ENCODE measurements around the gene JSRP1. TPM values are rescaled to one million over a fixed set of nuclear protein-coding genes. Genes with fewer than 3 reads are reported as not detected.
A peak's percentile ranks its signal among the peaks of the same experiment; 100 is the strongest.

JSRP1 gene
- total RNA-seq, 4 donors from 2014 or later = not detected

- Histone ChIP-seq H3K36me3 (peaks cover 2 to 96% (median 18%) of the 10 kb centered on the region in 3 donors), H3K27me3 (no peaks in the 10 kb centered on the region), H3K4me3 (no peak overlapping the region), H3K9me3 (no peaks in the 10 kb centered on the region), H3K4me1 (peaks cover 0 to 15% (median 8%) of the 10 kb centered on the region in 4 donors), H3K27ac (no peak overlapping the region)
- TF ChIP-seq POLR2A (IDR thresholded peaks at IDR 0.05) = no peak
- no peak for TF ChIP-seq EP300 (IDR thresholded peaks at IDR 0.05)
- TF ChIP-seq CTCF (IDR thresholded peaks at IDR 0.05) = no peak
- WGBS, 2 donors = 92 to 93% methylated on average over 29 to 33 of the region's 33 CpGs
- no peak for DNase-seq (ENCODE audit: low spot score in 2 of 2)
Observed at GRCh38 chr19:2210987-2211740, 45.1 kb downstream of the JSRP1 start.

GRCh38 chr19:2210206-2210605 lies 46.0 kb downstream of the JSRP1 start:
- Histone ChIP-seq H3K27ac (no peak overlapping the region), H3K9me3 (no peaks in the 10 kb centered on the region), H3K4me1 (peaks cover 0 to 15% (median 8%) of the 10 kb centered on the region in 4 donors), H3K4me3 (no peak overlapping the region), H3K27me3 (no peaks in the 10 kb centered on the region), H3K36me3 (peaks cover 0 to 86% (median 18%) of the 10 kb centered on the region in 3 donors)
- DNase-seq (ENCODE audit: low spot score in 2 of 2) = no peak
- TF ChIP-seq CTCF (IDR thresholded peaks at IDR 0.05) (no peak), POLR2A (IDR thresholded peaks at IDR 0.05) (no peak), EP300 (IDR thresholded peaks at IDR 0.05) (no peak)
- 93 to 94% methylated on average over 18 to 21 of the region's 21 CpGs for WGBS, 2 donors

GRCh38 chr19:2209408-2209807 lies 46.8 kb downstream of the JSRP1 start:
- no peak for DNase-seq (ENCODE audit: low spot score in 2 of 2)
- Histone ChIP-seq H3K9me3 (no peaks in the 10 kb centered on the region), H3K27me3 (no peaks in the 10 kb centered on the region), H3K27ac (no peak overlapping the region), H3K4me1 (peaks cover 0 to 15% (median 8%) of the 10 kb centered on the region in 4 donors), H3K36me3 (peaks cover 0 to 86% (median 18%) of the 10 kb centered on the region in 3 donors), H3K4me3 (no peak overlapping the region)
- TF ChIP-seq EP300 (IDR thresholded peaks at IDR 0.05) (no peak), CTCF (IDR thresholded peaks at IDR 0.05) (no peak), POLR2A (IDR thresholded peaks at IDR 0.05) (no peak)
- 84 to 87% methylated on average over 17 of the region's 17 CpGs for WGBS, 2 donors

- WGBS, 2 donors = 57 to 58% methylated on average over 10 of the region's 10 CpGs
- Histone ChIP-seq H3K4me3 (no peak overlapping the region), H3K9me3 (no peaks in the 10 kb centered on the region), H3K27me3 (no peaks in the 10 kb centered on the region), H3K4me1 (peaks cover 0 to 15% (median 8%) of the 10 kb centered on the region in 4 donors), H3K27ac (peak overlapping the region in 2 of 4 donors; percentile 12 to 40), H3K36me3 (peaks cover 0 to 86% (median 17%) of the 10 kb centered on the region in 3 donors)
- no peak for DNase-seq (ENCODE audit: low spot score in 2 of 2)
- TF ChIP-seq EP300 (IDR thresholded peaks at IDR 0.05) = no peak
- TF ChIP-seq POLR2A (IDR thresholded peaks at IDR 0.05) = no peak
- no peak for TF ChIP-seq CTCF (IDR thresholded peaks at IDR 0.05)
Observed at GRCh38 chr19:2208975-2209374, 47.2 kb downstream of the JSRP1 start.
